SU-DHL-6 (cell line): ENCODE measurements around the gene SLC35F1.

Source experiments
- H2AFZ ChIP-seq: fragments of 200-600 bp; sonication (generic); 2 replicates; pipeline ENCODE4 v1.6.1; 2014; ENCODE audit warnings: low read depth, mild to moderate bottlenecking, moderate library complexity, mixed read lengths, antibody characterized with exemption, low read length; ENCODE audit not compliant: severe bottlenecking
- H3F3A ChIP-seq: fragments of 200-600 bp; shearing (Covaris generic); 2 replicates; pipeline ENCODE4 v1.6.0; 2016; ENCODE audit warnings: antibody characterized with exemption, mild to moderate bottlenecking; ENCODE audit not compliant: insufficient read depth
- H3K27ac ChIP-seq: fragments of 200-600 bp; sonication (generic); 2 replicates; pipeline ENCODE4 v1.5.1; 2016; ENCODE audit warnings: low read depth, mild to moderate bottlenecking, low read length, moderate library complexity, mixed read lengths
- H3K27me3 ChIP-seq: fragments of 200-600 bp; sonication (generic), shearing (Covaris generic); 2 replicates; pipeline ENCODE4 v1.6.0; 2014; ENCODE audit warnings: mild to moderate bottlenecking, low read length
- H3K36me3 ChIP-seq: fragments of 200-600 bp; sonication (generic); 2 replicates; pipeline ENCODE4 v1.6.1; 2014; ENCODE audit warnings: mild to moderate bottlenecking, low read length, mixed read lengths
- H3K4me2 ChIP-seq: fragments of 300-600, 200-600 bp; shearing (Covaris generic), sonication (generic); 2 replicates; pipeline ENCODE4 v1.6.0; 2014; ENCODE audit warnings: low read length, low read depth, mild to moderate bottlenecking; ENCODE audit not compliant: poor library complexity, severe bottlenecking
- H3K4me3 ChIP-seq: fragments of 200-600 bp; sonication (generic); 2 replicates; pipeline ENCODE4 v1.5.1; 2014; ENCODE audit warnings: antibody characterized with exemption, low read length, mild to moderate bottlenecking, mixed read lengths; ENCODE audit not compliant: insufficient read depth, poor library complexity, severe bottlenecking
- H3K79me2 ChIP-seq: fragments of 200-600 bp; sonication (generic); 2 replicates; pipeline ENCODE4 v1.6.1; 2014; ENCODE audit warnings: mild to moderate bottlenecking, low read length, moderate library complexity; ENCODE audit not compliant: insufficient read depth
- H3K9ac ChIP-seq: fragments of 200-600 bp; sonication (generic); 2 replicates; pipeline ENCODE4 v1.7.0; 2014; ENCODE audit warnings: mild to moderate bottlenecking, low read length
- H3K9me2 ChIP-seq: fragments of 200-600 bp; sonication (generic); replicated peaks from 2 replicates; pipeline ENCODE4 v1.6.1; 2014; ENCODE audit warnings: low read length; ENCODE audit not compliant: insufficient read depth
- H3K9me3 ChIP-seq: fragments of 200-600 bp; sonication (generic); 2 replicates; pipeline ENCODE4 v1.6.1; 2014; ENCODE audit warnings: low read length, mixed read lengths; ENCODE audit not compliant: insufficient read depth
- H4K20me1 ChIP-seq: fragments of 200-600 bp; sonication (generic); 2 replicates; pipeline ENCODE4 v1.6.1; 2014; ENCODE audit warnings: low read depth, mild to moderate bottlenecking, antibody characterized with exemption, low read length, moderate library complexity, mixed read lengths
- EZH2phosphoT487 ChIP-seq: fragments of 200-600 bp; sonication (generic), shearing (Covaris generic); conservative IDR thresholded peaks from 2 replicates; pipeline ENCODE4 v1.6.1; 2018; ENCODE audit warnings: mild to moderate bottlenecking, antibody characterized with exemption, low read length, moderate library complexity, mixed read lengths
- TF ChIP-seq, protein P1 (sequence below): fragments of 200-600 bp; sonication (generic); IDR thresholded peaks from one replicate; pipeline ENCODE4 v1.5.1; 2017; ENCODE audit warnings: antibody characterized with exemption, mild to moderate bottlenecking, low read length, moderate library complexity; ENCODE audit not compliant: insufficient read depth, poor library complexity, severe bottlenecking

Gene SLC35F1

DNA sequence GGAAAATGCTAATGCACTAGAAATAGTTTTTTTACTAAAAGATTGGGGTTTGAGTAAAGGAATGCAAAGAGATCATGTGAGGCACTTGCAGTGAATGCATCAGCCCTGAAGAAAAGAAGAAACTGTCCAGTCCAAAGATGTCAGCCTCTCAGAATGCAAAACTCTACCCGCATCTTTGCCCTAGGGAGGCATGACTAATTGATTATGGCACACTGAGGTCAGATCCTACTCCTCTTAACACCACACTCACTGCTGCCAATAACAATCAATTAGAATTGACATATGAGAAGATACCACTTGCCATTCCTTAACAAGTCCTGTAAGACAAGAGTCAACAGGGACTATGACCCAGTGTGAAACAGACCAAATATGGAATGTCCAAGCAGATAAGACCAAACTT lies 378.7 kb downstream of the SLC35F1 start:
- Histone ChIP-seq H2AFZ (no peak overlapping the region), H3K79me2 (no peaks in the 10 kb centered on the region), H3K36me3 (no peaks in the 10 kb centered on the region), H3K4me2 (no peak overlapping the region), H3K9me3 (no peaks in the 10 kb centered on the region), H3K9ac (no peak overlapping the region), H4K20me1 (no peaks in the 10 kb centered on the region), H3K27ac (no peak overlapping the region), H3F3A (no peaks in the 10 kb centered on the region), H3K9me2 (no peaks in the 10 kb centered on the region), H3K27me3 (no peaks in the 10 kb centered on the region), H3K4me3 (no peak overlapping the region)
- TF ChIP-seq EZH2phosphoT487, result no peak
- TF ChIP-seq, protein P1, sequence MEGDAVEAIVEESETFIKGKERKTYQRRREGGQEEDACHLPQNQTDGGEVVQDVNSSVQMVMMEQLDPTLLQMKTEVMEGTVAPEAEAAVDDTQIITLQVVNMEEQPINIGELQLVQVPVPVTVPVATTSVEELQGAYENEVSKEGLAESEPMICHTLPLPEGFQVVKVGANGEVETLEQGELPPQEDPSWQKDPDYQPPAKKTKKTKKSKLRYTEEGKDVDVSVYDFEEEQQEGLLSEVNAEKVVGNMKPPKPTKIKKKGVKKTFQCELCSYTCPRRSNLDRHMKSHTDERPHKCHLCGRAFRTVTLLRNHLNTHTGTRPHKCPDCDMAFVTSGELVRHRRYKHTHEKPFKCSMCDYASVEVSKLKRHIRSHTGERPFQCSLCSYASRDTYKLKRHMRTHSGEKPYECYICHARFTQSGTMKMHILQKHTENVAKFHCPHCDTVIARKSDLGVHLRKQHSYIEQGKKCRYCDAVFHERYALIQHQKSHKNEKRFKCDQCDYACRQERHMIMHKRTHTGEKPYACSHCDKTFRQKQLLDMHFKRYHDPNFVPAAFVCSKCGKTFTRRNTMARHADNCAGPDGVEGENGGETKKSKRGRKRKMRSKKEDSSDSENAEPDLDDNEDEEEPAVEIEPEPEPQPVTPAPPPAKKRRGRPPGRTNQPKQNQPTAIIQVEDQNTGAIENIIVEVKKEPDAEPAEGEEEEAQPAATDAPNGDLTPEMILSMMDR, result no peak

DNA sequence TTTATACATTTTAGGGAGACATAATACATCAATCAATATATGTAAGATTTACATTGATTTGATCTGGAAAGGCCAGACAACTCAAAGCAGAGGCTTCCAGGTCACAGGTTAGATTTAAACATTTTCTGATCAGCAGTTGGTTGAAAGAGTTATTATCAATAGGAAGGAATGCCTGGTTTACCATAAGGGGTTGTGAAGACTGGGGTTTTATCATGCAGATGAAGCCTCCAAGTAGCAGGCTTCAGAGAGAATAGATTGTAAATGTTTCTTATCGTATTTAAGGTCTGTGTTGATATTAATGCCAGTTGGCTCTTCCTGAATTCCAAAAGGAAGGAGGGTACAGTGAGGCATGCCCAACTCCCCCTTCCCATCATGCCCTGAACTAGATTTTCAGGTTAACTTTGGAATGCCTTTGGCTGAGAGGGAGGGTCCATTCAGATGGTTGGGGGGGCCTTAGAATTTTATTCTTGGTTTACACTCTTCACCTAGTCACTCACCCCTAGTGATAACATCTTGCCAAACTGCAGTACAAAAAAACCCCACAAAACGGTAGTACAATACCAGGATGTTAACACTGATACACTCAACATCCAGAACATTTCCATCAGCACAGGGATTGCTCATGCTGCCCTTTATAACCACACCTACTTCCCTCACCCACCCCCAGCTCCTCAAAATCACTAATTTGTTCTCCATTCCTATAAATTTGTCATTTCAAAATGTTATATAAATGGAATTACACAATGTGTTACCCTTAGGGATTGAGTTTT lies 381.5 kb downstream of the SLC35F1 start:
- Histone ChIP-seq H3K4me3 (no peak overlapping the region), H3F3A (no peaks in the 10 kb centered on the region), H4K20me1 (no peaks in the 10 kb centered on the region), H3K4me2 (no peak overlapping the region), H3K79me2 (no peaks in the 10 kb centered on the region), H3K9ac (no peak overlapping the region), H3K27me3 (no peaks in the 10 kb centered on the region), H2AFZ (no peak overlapping the region), H3K9me3 (no peaks in the 10 kb centered on the region), H3K36me3 (no peaks in the 10 kb centered on the region), H3K27ac (no peak overlapping the region), H3K9me2 (no peaks in the 10 kb centered on the region)
- TF ChIP-seq EZH2phosphoT487, result no peak
- TF ChIP-seq, protein P1, result no peak

DNA sequence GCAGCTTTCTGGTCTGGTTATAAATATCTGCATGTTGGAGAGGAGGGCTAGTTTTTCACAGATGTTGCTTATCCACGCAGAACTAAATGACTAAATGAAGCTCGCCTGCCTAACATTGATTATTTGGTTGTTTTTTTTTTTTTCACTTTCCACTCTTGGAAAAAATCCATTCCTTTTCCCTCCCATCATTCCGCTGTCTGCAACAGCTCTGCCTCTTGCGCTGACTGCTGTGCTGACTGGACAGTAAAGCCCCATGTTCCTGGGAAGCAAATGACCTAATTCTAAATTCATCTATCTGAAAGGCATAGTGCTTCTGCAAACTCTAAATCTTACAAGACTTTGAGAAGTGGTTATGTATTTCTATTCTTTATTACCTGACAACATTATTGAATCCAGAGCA lies 385.5 kb downstream of the SLC35F1 start:
- TF ChIP-seq, protein P1, result no peak
- Histone ChIP-seq H4K20me1 (no peaks in the 10 kb centered on the region), H3K4me3 (no peak overlapping the region)

More for the DNA sequence above, 385.5 kb downstream of the SLC35F1 start:
- no peaks in the 10 kb centered on the region for H3K36me3 ChIP-seq
- H3F3A ChIP-seq, result no peaks in the 10 kb centered on the region
- no peak overlapping the region for H2AFZ ChIP-seq
- no peaks in the 10 kb centered on the region for H3K9me2 ChIP-seq
- H3K27me3 ChIP-seq, result peaks cover 5% of the 10 kb centered on the region; the same call in 1 of the 2 replicates
- no peak overlapping the region for H3K4me2 ChIP-seq
- H3K9ac ChIP-seq, result no peak overlapping the region
- no peak overlapping the region for H3K27ac ChIP-seq
- H3K9me3 ChIP-seq, result no peaks in the 10 kb centered on the region
- no peaks in the 10 kb centered on the region for H3K79me2 ChIP-seq
